ENCODE data around the gene SAP30BP.

The SAP30BP gene

GRCh38 chr17:75740215-75740614, 73.1 kb downstream of the SAP30BP start:
- Mint-ChIP-seq H3K4me1 (peaks cover 9% of the 10 kb centered on the region), H3K9me3 (no peaks in the 10 kb centered on the region), H3K36me3 (no peaks in the 10 kb centered on the region), H3K27ac (no peak overlapping the region), H3K4me3 (no peak overlapping the region)
- ATAC-seq: no peak
- no peak for DNase-seq (ENCODE audit: low spot score in 2 of 2)

- no peak for DNase-seq (ENCODE audit: low spot score in 2 of 2)
- Mint-ChIP-seq H3K4me3 (no peak overlapping the region), H3K9me3 (no peaks in the 10 kb centered on the region), H3K27ac (no peak overlapping the region), H3K36me3 (no peaks in the 10 kb centered on the region), H3K4me1 (peaks cover 9% of the 10 kb centered on the region)
- ATAC-seq: no peak
These were observed 73.5 kb downstream of the SAP30BP start for GRCh38 chr17:75740631-75741077.

- DNase-seq (ENCODE audit: low spot score in 2 of 2) (no peak), ATAC-seq (no peak)
- no peaks in the 10 kb centered on the region for H3K36me3 Mint-ChIP-seq
- peaks cover 9% of the 10 kb centered on the region for H3K4me1 Mint-ChIP-seq
- no peaks in the 10 kb centered on the region for H3K9me3 Mint-ChIP-seq
- no peak overlapping the region for H3K4me3 Mint-ChIP-seq
- H3K27ac Mint-ChIP-seq: no peak overlapping the region
These were observed 75.2 kb downstream of the SAP30BP start for GRCh38 chr17:75742337-75742736.

GRCh38 chr17:75743625-75744206, 76.6 kb downstream of the SAP30BP start:
- H3K27ac Mint-ChIP-seq: no peak overlapping the region

GRCh38 chr17:75748706-75749105, 81.6 kb downstream of the SAP30BP start:
- ATAC-seq (no peak), DNase-seq (ENCODE audit: low spot score in 2 of 2) (no peak)
- Mint-ChIP-seq H3K4me1 (peaks cover 16% of the 10 kb centered on the region), H3K27ac (no peak overlapping the region), H3K4me3 (no peak overlapping the region), H3K9me3 (no peaks in the 10 kb centered on the region), H3K36me3 (no peaks in the 10 kb centered on the region)

More at GRCh38 chr17:75743625-75744206, 76.6 kb downstream of the SAP30BP start:
- no peaks in the 10 kb centered on the region for H3K36me3 Mint-ChIP-seq
- DNase-seq (ENCODE audit: low spot score in 2 of 2) (no peak), ATAC-seq (no peak)
- no peak overlapping the region for H3K4me3 Mint-ChIP-seq
- H3K9me3 Mint-ChIP-seq: no peaks in the 10 kb centered on the region
- H3K4me1 Mint-ChIP-seq: no peaks in the 10 kb centered on the region

- Mint-ChIP-seq H3K27ac (peak overlapping the region; percentile 29), H3K4me1 (peaks cover 21% of the 10 kb centered on the region), H3K36me3 (peaks cover 4% of the 10 kb centered on the region), H3K4me3 (no peak overlapping the region), H3K9me3 (no peaks in the 10 kb centered on the region)
- peak; percentile 80 for ATAC-seq
- peak; percentile 90 to 95 for DNase-seq (ENCODE audit: low spot score in 2 of 2)
These were observed 82.6 kb downstream of the SAP30BP start for GRCh38 chr17:75749545-75750389.

GRCh38 chr17:75750661-75751423, 83.7 kb downstream of the SAP30BP start:
- DNase-seq (ENCODE audit: low spot score in 2 of 2) (no peak), ATAC-seq (no peak)
- no peaks in the 10 kb centered on the region for H3K9me3 Mint-ChIP-seq
- H3K36me3 Mint-ChIP-seq: peaks cover 7% of the 10 kb centered on the region
- H3K4me1 Mint-ChIP-seq: peaks cover 28% of the 10 kb centered on the region
- peak overlapping the region; percentile 40 for H3K27ac Mint-ChIP-seq
- no peak overlapping the region for H3K4me3 Mint-ChIP-seq

- Mint-ChIP-seq H3K27ac (no peak overlapping the region), H3K9me3 (no peaks in the 10 kb centered on the region), H3K4me1 (peaks cover 31% of the 10 kb centered on the region), H3K4me3 (peak overlapping the region; percentile 69), H3K36me3 (peaks cover 7% of the 10 kb centered on the region)
- DNase-seq (ENCODE audit: low spot score in 2 of 2) (no peak), ATAC-seq (no peak)
These were observed 84.7 kb downstream of the SAP30BP start for GRCh38 chr17:75751676-75752404.

- DNase-seq (ENCODE audit: low spot score in 2 of 2) (no peak), ATAC-seq (no peak)
- H3K4me3 Mint-ChIP-seq: peak overlapping the region; percentile 69
- no peaks in the 10 kb centered on the region for H3K9me3 Mint-ChIP-seq
- H3K27ac Mint-ChIP-seq: no peak overlapping the region
- H3K36me3 Mint-ChIP-seq: peaks cover 7% of the 10 kb centered on the region
- peaks cover 31% of the 10 kb centered on the region for H3K4me1 Mint-ChIP-seq
These were observed 85.2 kb downstream of the SAP30BP start for GRCh38 chr17:75752405-75752709.

- Mint-ChIP-seq H3K9me3 (no peaks in the 10 kb centered on the region), H3K36me3 (peaks cover 7% of the 10 kb centered on the region), H3K4me1 (peaks cover 31% of the 10 kb centered on the region), H3K27ac (peak overlapping the region; percentile 61), H3K4me3 (peak overlapping the region; percentile 69)
- DNase-seq (ENCODE audit: low spot score in 2 of 2) (no peak), ATAC-seq (no peak)
These were observed 85.8 kb downstream of the SAP30BP start for GRCh38 chr17:75752802-75753513.

- DNase-seq (ENCODE audit: low spot score in 2 of 2): peak; percentile 75 to 89
- peak overlapping the region; percentile 69 for H3K4me3 Mint-ChIP-seq
- peaks cover 31% of the 10 kb centered on the region for H3K4me1 Mint-ChIP-seq
- no peaks in the 10 kb centered on the region for H3K9me3 Mint-ChIP-seq
- peaks cover 7% of the 10 kb centered on the region for H3K36me3 Mint-ChIP-seq
- peak overlapping the region; percentile 61 for H3K27ac Mint-ChIP-seq
- ATAC-seq: peak; percentile 81
These were observed 86.6 kb downstream of the SAP30BP start for GRCh38 chr17:75753514-75754377.

GRCh38 chr17:75754378-75755204, 87.5 kb downstream of the SAP30BP start:
- ATAC-seq (no peak), DNase-seq (ENCODE audit: low spot score in 2 of 2) (no peak)
- H3K36me3 Mint-ChIP-seq: peaks cover 13% of the 10 kb centered on the region
- no peaks in the 10 kb centered on the region for H3K9me3 Mint-ChIP-seq
- peaks cover 30% of the 10 kb centered on the region for H3K4me1 Mint-ChIP-seq
- H3K4me3 Mint-ChIP-seq: peak overlapping the region; percentile 69
- peak overlapping the region; percentile 91 for H3K27ac Mint-ChIP-seq

GRCh38 chr17:75755205-75755901, 88.2 kb downstream of the SAP30BP start:
- Mint-ChIP-seq H3K4me1 (peaks cover 23% of the 10 kb centered on the region), H3K36me3 (peaks cover 13% of the 10 kb centered on the region), H3K9me3 (no peaks in the 10 kb centered on the region), H3K27ac (peak overlapping the region; percentile 91), H3K4me3 (peak overlapping the region; percentile 69)
- ATAC-seq (peak; percentile 39), DNase-seq (ENCODE audit: low spot score in 2 of 2) (no peak)
